Stimulated activated naive CD4-positive, alpha-beta T cell treated with Interleukin-2 at 50 U/mL for 16 hours (primary cell): Measurements from ENCODE around the gene F3.
"Not testable (repeated sequence)": the region's sequence is repeated elsewhere in the genome, so short reads cannot be mapped to it uniquely, and the experiment has no call there.

Experiments used
- DNase-seq: peaks from one replicate; lab custom pipeline; 2025; lab: John Stamatoyannopoulos, UW

F3 gene

DNA sequence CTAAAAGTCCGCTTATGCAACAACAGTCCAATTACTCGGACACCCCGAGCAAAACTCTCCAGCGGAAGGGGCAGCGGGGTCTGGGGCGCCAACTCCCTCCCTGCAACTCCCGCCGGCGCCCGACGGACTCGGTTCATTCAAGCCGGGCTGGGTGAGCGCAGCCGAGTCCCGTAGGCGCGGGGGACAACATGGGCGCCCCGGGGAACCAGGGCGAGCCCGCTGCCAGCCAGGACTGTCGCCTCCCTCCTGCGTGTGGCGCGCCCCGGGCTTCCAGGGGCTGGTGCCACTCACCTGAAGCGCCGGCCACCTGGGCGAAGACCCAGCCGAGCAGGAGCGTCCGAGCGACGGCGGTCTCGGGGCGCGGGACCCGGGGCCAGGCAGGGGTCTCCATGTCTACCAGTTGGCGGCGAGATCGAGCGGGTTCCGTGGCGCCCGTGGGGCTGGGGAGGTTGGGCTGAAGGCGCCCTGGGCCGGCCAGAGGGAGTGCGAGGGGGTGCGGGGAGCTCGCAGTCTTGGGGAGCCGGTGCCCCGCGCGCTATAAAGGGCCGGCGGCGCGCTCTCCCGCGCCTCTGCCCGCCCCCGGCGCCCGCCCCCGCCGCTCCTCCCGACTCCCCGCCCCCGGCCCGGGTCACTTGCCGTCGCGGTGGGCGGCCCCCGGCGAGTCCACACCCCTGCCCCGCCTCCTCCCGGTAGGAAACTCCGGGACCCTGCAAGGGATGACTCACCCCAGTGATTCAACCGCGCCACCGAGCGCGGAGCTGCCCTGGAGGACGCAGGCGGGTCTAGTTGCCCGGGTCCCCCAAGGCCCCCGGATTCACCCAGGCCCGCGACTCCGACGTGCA, at the start of gene F3:
F3 (minus strand) TSS at position 514 of the 842 bp plus-strand sequence; CDS start at position 391, 123 bp downstream.
- peak; percentile 62 for DNase-seq

DNA sequence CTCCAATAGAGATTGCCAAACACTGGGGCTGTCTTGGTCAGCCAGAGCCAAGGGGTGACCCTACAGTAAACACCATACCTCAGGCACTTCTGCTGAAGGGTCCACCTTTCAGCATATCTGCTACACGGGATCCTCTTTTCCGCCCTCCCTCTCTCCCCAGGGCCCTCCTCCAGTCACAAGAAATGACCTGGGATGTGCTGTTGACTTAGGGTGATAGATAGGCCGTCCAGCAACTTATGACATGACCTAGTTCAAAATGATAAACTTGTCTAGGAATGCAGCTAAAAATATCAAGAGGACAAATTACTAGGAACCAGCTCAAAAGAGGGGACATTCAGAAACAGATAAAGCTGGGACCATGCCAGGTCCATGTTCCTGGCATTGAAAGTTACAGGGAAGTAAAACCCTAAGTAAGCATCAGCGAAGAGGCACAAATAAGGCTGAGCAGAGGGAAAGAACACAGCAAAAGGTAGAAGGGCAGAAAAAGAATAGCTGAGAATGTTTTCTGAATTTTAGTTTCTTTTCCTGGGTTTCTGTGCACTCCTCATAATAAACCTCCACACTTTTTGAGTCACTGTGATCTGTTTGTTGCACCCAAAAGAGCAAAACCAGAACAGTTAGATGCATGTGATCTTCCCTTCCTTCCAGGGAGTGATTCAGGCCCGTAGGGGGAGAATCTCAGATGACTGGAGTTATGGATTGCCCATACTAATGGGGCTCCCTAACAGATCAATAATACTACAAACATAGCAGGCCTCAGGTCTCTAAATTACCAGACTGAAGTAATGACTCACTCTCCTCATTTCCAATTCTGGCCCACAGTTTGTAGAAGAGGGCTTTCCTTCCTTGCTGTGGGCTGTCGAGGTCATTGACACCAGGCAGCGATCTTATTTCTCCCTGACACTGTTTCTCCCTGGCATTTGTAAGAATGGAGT, 48.9 kb upstream of the F3 start:
- DNase-seq: no peak

DNA sequence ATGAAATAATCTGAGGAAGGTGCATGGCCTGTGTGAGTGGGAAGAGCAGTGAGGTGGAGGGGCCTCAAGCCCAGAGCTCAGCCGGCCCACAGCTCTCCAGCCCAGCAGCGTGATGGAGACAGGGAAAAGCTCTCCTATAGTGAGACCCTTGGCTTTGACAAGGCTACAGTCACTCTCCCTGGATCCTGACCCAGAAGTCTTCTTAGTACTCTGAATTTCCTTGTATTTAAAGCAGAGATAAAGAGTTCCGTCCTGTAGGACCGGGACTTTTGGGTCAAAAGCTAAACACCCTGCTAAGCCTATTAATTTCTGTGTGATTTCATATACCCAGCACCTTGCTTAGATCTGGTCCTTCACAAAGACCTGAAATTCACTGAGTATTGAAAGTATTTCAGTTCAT, 48.2 kb upstream of the F3 start:
- no peak for DNase-seq

DNA sequence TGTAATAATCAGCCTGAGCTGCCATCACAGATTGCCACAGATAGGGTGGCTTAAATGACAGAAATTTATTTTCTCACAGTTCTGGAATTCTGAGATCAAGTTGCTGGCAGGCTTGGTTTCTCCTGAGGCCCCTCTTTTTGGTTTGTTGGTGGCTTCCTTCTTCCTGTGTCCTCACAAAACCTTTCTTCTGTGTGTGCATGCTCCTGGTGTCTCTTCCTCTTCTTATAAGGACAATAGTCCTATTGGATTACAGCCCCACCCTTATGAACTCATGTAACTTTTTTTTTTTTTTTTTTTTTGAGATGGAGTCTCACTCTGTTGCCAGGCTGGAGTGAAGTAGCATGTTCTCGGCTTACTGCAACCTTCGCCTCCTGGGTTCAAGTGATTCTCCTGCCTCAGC, 41.0 kb upstream of the F3 start:
- no peak for DNase-seq

DNA sequence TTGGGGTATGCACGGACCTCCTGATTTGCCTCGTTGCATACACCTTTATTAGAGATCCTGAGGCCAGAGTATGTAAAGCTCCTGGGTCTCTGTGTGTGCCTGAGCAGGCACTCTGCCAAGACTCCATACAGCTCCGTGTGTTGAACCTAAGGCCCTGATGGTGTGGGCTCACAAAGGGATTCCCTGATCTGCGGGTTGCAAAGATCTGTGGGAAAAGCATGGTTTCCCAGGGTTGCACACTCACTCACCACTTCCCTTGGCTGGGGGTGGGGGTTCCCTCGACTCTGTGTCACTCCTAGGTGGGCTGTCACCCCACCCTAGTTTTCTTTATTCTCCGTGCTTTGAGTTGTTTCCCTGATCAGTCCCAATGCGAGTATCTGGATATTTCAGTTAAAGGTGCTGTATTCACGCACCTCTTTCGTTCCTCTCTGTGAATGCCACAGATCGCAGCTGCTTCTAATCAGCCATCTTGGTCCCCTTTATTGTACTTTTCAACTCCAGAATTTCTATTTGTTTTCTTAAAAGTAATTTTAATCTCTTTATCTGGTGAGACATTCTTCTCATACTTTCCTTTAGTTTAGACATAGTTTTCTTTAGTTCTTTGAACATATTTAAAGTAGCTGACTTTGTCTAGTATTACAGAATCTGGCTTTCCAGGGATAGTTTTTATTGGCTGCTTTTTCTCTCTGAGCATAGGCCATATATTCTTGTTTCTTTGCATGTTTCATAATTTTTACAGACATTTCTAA, 39.0 kb upstream of the F3 start:
- DNase-seq: no peak

DNA sequence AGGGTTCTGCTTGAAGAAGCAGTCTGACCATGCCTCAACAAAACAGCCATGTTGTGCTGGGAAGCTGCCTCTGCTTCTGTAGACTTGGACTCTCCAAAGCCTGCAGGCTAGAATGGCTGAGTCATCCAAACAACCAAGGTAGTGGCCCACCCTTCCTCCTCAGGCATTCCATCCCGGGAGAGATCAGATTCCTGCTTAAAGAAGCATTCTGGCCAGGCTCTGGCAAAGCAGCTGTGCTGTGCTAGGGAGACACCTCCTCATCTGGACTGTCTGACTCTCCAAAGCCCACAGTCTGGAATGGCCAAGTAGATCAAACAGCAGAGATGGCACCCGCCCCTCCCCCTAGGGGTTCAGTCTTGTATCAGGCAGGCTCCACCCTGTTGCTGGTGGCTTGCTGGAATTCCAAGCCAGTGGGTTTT, 38.3 kb upstream of the F3 start:
- no peak for DNase-seq

DNA sequence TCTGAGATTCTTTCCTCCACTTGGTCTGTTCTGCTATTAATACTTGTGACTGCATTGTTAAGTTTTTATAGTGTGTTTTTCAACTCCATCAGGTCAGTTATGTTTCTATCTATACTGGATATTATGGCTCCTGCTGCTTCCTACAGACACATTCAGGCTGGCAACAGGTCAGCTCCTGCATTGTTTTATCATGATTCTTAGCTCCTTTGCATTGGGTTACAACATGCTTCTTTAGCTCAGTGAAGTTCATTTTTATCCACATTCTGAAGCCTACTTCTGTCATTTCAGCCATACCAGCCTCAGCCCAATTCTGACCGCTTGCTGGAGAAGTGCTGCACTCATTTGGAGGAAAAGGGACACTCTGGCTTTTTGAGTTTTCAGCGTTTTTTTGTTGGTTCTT, 37.3 kb upstream of the F3 start:
- DNase-seq: no peak

DNA sequence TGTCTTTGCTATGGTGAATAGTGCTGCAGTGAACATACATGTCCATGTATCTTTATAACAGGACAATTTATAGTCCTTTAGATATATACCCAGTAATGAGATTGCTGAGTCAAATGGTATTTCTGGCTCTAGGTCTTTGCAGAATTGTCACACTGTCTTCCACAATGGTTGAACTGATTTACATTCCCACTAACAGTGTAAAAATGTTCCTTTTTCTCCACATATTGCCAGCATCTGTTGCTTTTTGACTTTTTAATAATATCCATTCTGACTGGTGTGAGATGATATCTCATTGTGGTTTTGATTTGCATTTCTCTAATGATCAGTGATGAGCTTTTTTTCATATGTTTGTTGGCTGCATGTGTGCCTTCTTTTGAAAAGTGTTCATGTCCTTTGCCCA, 32.4 kb upstream of the F3 start:
- not testable (repeated sequence) for DNase-seq

DNA sequence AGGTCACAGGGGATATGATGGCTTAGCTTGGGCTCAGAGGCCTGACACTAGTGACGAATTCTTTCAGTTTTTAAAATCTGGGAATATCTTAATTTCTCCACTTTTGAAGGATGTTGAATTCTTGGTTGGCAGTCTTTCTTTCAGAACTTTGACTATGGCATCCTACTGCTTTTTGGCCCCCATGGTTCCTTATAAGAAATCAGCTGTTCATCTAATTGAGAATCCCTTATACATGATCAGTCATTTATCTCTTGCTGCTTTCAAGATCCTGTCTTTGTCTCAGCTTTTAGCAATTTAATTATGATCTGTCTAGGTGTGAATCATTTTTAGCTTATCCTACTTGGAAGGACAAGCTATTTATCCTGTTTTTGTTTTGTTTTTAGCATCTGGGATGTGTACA, 31.2 kb upstream of the F3 start:
- DNase-seq: no peak

DNA sequence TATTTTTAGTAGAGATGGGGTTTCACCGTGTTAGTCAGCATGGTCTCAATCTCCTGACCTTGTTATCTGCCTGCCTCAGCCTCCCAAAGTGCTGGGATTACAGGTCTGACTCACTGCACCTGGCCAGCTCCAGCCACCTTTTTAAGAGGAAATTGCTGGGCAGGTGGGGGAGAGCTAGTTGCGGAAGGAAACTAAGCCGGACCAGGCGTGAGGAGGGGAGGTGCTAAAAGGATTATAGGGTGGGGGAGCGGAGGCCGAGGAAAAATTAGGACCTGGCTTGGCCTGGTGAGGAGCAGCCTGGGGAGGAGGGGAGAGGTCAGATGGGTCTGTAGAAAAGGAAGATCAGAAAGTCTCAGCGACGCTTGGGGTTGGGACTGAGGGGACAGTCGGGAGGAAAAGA, 29.4 kb upstream of the F3 start:
- DNase-seq: not testable (repeated sequence)

DNA sequence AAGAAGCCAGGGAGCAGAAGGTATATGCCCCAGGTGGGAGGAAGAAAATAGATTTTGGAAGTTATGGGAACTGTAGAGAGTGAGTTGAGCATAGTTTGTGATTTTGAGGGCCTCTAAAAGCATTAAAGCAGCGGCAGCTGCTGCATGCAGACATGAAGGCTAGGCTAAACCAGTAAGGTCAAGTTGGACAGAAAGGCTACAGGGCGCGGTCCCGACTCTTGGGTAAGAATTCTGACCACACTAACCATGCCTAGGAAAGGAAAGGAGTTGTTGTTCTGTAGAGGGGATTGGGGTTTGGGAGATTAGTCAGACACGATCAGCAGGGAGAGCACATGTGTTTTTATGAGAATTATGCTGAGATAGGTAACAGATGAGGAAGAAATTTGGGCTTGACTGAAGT, 27.2 kb upstream of the F3 start:
- not testable (repeated sequence) for DNase-seq

DNA sequence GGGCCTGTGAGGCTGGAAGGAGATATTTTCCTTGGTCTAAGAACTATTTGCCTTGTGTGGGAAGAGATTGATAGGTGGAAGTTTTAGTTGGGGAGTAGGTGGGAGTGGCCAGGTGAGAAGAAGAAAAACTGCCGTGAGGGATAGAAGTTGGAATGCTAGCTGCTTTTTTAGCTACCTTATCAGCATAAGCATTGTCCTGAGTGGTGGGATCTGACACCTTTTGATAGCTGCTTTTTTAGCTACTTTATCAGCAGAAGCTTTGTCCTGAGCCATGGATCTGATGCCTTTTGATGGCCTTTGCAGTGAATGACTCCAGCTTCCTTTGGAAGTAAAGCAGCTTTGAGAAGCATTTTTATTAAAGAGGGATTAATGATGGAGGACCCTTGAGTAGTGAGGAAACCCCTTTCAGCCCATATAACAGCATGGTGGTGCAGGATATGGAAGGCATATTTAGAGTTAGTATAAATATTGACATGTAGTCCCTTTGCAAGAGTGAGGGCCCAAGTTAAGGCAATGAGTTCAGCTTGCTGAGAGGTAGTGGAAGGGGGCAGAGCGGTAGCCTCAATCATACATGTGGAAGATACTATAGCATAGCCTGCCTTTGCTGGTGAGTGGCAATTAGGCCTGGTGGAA, 26.5 kb upstream of the F3 start:
- DNase-seq: not testable (repeated sequence)

DNA sequence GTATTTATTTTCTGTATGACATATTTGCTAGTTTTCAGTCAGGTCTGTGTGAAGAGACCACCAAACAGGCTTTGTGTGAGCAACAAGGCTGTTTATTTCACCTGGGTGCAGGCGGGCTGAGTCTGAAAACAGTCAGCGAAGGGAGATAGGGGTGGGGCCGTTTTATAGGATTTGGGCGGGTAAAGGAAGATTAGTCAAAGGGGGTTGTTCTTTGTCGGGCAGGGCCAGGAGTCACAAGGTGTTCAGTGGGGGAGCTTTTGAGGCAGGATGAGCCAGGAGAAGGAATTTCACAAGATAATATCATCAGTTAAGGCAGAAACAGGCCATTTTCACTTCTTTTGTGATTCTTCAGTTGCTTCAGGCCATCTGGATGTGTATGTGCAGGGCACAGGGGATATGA, 24.9 kb upstream of the F3 start:
- DNase-seq: not testable (repeated sequence)

DNA sequence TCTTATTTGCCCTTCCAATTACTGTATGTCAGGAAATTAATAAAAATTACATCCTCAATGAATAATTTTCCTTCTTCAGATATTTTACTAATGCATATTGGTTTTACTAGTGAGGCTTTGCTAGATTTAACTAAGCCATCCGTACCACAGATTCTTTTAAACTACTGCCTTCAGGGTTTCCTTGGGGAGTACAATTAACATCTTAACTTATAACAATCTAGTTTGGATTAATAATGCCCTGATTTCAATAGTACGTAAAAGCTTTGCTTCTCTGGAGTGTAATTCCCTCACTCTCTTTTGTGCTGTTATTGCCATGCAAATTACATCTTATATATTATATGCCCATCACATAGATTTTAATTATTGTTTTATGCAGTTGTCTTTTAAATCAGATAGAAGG, 24.3 kb upstream of the F3 start:
- no peak for DNase-seq

DNA sequence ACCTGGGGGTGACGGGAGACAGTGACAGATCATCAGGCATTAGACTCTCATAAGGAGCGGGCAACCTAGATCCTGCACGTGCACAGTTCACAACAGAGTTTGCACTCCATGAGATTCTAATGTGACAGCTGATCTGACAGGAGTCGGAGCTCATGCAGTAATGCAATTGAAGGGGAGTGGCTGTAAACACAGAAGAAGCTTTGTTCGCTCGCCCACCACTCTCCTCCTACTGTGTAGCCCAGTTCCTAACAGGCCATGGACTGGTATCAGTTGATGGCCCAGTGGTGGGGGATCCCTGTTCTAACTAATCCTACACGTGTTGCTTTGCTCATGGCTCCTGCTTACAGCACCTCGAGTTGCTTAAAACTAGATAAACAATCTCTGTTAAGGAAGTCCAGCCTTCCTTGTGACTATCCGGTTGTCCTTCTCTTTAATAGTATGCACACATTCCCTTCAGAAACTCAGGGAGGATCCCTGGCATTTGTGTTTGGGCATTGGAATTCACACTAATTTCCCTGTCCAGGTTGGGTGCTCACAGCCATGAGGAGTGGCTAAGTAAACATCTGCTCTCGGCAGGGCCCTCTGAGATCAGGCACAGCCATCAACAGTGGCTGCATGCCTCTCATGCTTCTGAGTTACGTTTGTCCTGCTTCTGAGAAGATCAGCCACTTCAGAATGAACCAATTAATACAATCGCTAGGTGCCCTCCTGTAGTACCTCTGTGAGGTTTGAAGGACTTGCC, 21.1 kb upstream of the F3 start:
- DNase-seq: no peak

DNA sequence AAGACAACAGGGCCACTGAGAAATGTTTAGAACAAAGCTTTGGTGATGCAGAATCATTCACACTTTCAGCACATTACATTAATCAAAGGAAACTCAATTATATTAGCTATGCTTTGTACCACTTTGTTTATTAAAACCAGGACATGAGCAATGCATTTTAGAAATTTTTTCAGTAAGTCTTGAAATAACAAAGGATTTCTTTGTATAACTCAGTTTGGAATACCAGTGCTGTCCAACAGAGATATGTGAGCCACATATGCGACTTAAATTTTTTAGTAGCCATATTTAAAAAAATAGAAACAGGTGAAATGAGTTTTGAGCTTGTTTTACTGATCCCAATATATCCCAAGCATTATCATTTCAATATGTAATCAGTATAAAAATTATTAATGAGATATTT, 18.8 kb upstream of the F3 start:
- no peak for DNase-seq

DNA sequence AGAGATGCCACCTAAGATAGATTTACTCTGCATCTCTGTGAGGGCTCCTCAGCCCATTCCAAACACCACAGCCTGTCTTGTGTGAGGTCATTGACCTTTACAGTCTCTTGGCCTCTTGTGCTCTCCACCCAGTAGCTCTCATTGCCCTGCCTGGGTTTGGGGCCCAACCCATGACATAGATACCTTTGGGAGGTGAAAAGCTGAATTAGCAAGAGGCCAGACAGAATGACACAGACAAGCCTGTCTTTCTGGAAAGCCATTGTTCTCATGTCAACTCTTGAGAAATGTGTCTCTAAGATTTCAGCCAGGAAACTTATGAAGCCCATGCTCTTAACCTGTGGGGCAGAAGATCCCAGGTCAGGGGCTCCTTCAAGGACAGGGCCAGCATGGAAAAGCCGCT, 18.4 kb upstream of the F3 start:
- DNase-seq: no peak

DNA sequence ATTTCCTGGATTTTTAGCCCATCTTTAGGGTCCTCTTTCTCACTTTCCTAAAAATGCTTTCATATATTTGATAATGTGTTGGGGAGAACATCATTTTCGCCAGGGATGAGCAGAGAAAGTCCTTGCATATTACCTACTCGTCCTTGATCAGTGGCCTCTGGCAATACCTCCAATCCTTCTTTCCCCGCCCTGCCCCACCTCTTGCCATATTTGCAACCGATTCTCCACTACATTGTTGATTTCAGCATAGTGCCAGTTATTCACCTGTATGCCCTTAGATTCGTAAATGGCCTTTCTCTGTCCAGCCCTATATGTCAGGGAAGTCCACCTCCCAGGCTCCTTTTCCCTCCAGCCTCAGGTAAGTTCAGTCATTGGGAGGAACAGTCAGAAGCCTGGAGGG, 13.5 kb upstream of the F3 start:
- no peak for DNase-seq

DNA sequence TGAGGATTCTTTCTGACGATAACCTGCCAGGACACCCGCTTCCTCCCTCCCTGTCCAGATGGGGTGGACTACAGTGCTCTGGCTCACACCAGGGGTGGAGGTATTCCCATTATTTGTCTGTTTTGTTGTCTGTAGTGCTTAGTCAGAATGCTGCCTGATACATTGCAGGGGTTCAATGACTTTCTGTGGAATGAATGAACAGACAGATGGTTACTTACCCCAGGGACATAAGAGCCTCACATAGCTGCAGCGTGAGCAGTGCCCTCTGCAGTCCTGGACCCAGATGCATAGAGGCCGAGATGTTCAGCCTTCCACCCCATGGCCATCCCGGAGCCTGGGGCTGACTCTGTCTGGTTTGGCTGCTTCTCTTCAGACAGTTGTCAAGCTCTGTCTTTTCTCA, 13.0 kb upstream of the F3 start:
- no peak for DNase-seq

DNA sequence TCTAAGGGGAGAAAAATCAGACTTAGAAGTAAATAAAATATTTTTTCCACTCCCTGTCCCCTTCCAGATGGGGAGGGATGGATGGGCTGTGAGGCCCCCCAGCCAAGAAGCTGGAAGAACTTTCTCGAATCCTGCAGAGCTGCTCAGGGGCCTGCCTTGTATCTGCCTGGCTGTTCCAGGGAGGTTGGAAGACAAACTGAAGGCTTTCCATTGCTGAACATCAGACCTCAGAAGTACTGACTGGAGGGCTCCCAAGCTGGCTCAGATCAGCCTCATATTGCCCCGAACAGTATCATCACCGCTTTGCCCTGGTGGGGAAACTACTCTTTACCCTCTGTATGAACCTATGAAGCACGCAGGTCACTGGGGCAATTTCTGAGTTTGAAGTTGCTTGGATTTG, 12.4 kb upstream of the F3 start:
- DNase-seq: no peak

DNA sequence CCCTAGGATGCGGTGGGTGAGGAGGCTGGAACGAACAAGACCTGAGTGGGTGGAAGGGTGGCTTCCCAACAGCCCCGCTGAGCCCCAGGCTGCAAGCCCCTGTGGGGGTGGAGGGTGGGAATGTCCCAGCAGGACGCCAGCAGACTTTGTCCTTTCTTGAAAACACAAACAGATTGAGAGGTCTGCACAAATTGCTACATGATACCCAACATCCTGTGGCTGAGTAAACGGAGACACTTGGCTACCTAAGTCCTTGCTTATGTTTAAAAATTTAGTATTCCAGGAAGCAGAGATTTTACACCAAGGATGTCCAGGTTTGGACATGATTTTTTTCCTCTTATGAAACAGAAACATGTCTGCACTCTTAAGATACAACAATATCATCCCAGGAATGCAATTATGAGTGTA, 11.8 kb upstream of the F3 start:
- DNase-seq: no peak
